Measurements from ENCODE around the gene CCDC88C. TPM values are rescaled to one million over a fixed set of nuclear protein-coding genes. Genes with fewer than 3 reads are reported as not detected.

CCDC88C gene
- total RNA-seq, 1 donor from 2014 or later, result 68.0 TPM

GRCh38 chr14:91313154-91313850 is 104.3 kb downstream of the CCDC88C start:
- no peak overlapping the region for H3K27ac Mint-ChIP-seq (ENCODE audit: unreplicated experiment)
- H3K36me3 Mint-ChIP-seq (ENCODE audit: unreplicated experiment), result peaks cover 41% of the 10 kb centered on the region
- peaks cover 15% of the 10 kb centered on the region for H3K9me3 Mint-ChIP-seq (ENCODE audit: unreplicated experiment)
- no peak for TF ChIP-seq CTCF (IDR thresholded peaks at IDR 0.05; ENCODE audit: partially characterized antibody, unreplicated experiment)
- no peak overlapping the region for H3K4me3 Mint-ChIP-seq (ENCODE audit: unreplicated experiment)
- peaks cover 7% of the 10 kb centered on the region for H3K27me3 Mint-ChIP-seq (ENCODE audit: unreplicated experiment)
- no peak for DNase-seq
- peaks cover 8% of the 10 kb centered on the region for H3K4me1 Mint-ChIP-seq (ENCODE audit: low read depth, unreplicated experiment)

GRCh38 chr14:91311284-91311662 is 106.3 kb downstream of the CCDC88C start:
- peaks cover 12% of the 10 kb centered on the region for H3K9me3 Mint-ChIP-seq (ENCODE audit: unreplicated experiment)
- H3K4me1 Mint-ChIP-seq (ENCODE audit: low read depth, unreplicated experiment), result peaks cover 8% of the 10 kb centered on the region
- H3K4me3 Mint-ChIP-seq (ENCODE audit: unreplicated experiment), result no peak overlapping the region
- no peak for DNase-seq
- peaks cover 3% of the 10 kb centered on the region for H3K27me3 Mint-ChIP-seq (ENCODE audit: unreplicated experiment)
- peaks cover 41% of the 10 kb centered on the region for H3K36me3 Mint-ChIP-seq (ENCODE audit: unreplicated experiment)
- no peak overlapping the region for H3K27ac Mint-ChIP-seq (ENCODE audit: unreplicated experiment)
- no peak for TF ChIP-seq CTCF (IDR thresholded peaks at IDR 0.05; ENCODE audit: partially characterized antibody, unreplicated experiment)

DNA sequence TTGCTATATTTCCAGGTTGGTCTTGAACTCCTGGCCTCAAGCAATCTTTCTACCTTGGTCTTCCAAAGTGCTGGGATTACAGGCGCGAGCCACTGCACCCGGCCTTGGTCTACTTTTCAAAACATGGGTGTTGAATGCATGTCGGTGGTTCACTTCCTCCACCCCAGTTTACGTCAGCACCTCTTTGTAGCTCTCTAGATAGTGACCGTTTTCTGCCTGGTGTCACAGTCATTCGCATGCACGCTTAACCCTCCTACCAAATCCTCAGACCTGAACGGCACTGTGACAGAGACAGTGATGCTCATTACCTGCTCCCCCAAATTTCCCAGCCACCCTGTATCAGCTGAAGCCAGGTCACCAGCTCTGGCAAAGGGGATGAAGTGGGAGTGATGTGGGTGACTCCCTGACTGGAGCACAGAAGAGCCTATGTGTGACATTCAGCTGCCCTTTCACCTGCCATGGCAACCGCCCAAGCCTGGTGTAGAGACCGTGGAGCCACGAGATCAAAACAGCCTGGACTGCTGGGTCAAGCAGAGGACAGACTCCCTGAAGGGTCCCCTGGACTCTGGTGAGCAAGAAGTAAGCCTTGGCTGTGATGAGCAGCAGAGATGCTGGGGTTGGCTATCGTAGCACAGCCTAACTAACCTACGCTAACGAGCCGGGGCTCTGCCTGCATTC is 106.9 kb downstream of the CCDC88C start:
- H3K4me1 Mint-ChIP-seq (ENCODE audit: low read depth, unreplicated experiment), result peaks cover 2% of the 10 kb centered on the region
- H3K27me3 Mint-ChIP-seq (ENCODE audit: unreplicated experiment), result no peaks in the 10 kb centered on the region
- no peak for DNase-seq
- no peak overlapping the region for H3K4me3 Mint-ChIP-seq (ENCODE audit: unreplicated experiment)
- peaks cover 37% of the 10 kb centered on the region for H3K36me3 Mint-ChIP-seq (ENCODE audit: unreplicated experiment)
- no peak for TF ChIP-seq CTCF (IDR thresholded peaks at IDR 0.05; ENCODE audit: partially characterized antibody, unreplicated experiment)
- peaks cover 7% of the 10 kb centered on the region for H3K9me3 Mint-ChIP-seq (ENCODE audit: unreplicated experiment)
- no peak overlapping the region for H3K27ac Mint-ChIP-seq (ENCODE audit: unreplicated experiment)

GRCh38 chr14:91309756-91310280 is 107.8 kb downstream of the CCDC88C start:
- Mint-ChIP-seq H3K36me3 (ENCODE audit: unreplicated experiment) (peaks cover 32% of the 10 kb centered on the region), H3K9me3 (ENCODE audit: unreplicated experiment) (peaks cover 5% of the 10 kb centered on the region)

More at GRCh38 chr14:91309756-91310280, 107.8 kb downstream of the CCDC88C start:
- TF ChIP-seq CTCF (IDR thresholded peaks at IDR 0.05; ENCODE audit: partially characterized antibody, unreplicated experiment), result no peak
- no peaks in the 10 kb centered on the region for H3K4me1 Mint-ChIP-seq (ENCODE audit: low read depth, unreplicated experiment)
- no peak overlapping the region for H3K4me3 Mint-ChIP-seq (ENCODE audit: unreplicated experiment)
- no peaks in the 10 kb centered on the region for H3K27me3 Mint-ChIP-seq (ENCODE audit: unreplicated experiment)
- DNase-seq, result no peak
- no peak overlapping the region for H3K27ac Mint-ChIP-seq (ENCODE audit: unreplicated experiment)

Data from glutamatergic neuron (in vitro differentiated cells).